ENCODE results near the gene DEDD. TPM values are rescaled to one million over a fixed set of nuclear protein-coding genes. Genes with fewer than 3 reads are reported as not detected.

The DEDD gene
- total RNA-seq, 4 donors from 2014 or later: 23.0 to 48.7 (median 31.4) TPM

GRCh38 chr1:161081519-161081918 is 50.9 kb downstream of the DEDD start:
- no peak overlapping the region for H3K27ac ChIP-seq
- DNase-seq: no peak
- TF ChIP-seq, protein P1, sequence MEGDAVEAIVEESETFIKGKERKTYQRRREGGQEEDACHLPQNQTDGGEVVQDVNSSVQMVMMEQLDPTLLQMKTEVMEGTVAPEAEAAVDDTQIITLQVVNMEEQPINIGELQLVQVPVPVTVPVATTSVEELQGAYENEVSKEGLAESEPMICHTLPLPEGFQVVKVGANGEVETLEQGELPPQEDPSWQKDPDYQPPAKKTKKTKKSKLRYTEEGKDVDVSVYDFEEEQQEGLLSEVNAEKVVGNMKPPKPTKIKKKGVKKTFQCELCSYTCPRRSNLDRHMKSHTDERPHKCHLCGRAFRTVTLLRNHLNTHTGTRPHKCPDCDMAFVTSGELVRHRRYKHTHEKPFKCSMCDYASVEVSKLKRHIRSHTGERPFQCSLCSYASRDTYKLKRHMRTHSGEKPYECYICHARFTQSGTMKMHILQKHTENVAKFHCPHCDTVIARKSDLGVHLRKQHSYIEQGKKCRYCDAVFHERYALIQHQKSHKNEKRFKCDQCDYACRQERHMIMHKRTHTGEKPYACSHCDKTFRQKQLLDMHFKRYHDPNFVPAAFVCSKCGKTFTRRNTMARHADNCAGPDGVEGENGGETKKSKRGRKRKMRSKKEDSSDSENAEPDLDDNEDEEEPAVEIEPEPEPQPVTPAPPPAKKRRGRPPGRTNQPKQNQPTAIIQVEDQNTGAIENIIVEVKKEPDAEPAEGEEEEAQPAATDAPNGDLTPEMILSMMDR (IDR thresholded peaks at IDR 0.05): no peak
- TF ChIP-seq POLR2A (IDR thresholded peaks at IDR 0.05): no peak
- no peaks in the 10 kb centered on the region for H3K9me3 ChIP-seq
- no peak overlapping the region for H3K4me3 ChIP-seq
- peaks cover 0 to 10% (median 0%) of the 10 kb centered on the region in 4 donors for H3K4me1 ChIP-seq
- H3K36me3 ChIP-seq: no peaks in the 10 kb centered on the region
- no peaks in the 10 kb centered on the region for H3K27me3 ChIP-seq

DNA sequence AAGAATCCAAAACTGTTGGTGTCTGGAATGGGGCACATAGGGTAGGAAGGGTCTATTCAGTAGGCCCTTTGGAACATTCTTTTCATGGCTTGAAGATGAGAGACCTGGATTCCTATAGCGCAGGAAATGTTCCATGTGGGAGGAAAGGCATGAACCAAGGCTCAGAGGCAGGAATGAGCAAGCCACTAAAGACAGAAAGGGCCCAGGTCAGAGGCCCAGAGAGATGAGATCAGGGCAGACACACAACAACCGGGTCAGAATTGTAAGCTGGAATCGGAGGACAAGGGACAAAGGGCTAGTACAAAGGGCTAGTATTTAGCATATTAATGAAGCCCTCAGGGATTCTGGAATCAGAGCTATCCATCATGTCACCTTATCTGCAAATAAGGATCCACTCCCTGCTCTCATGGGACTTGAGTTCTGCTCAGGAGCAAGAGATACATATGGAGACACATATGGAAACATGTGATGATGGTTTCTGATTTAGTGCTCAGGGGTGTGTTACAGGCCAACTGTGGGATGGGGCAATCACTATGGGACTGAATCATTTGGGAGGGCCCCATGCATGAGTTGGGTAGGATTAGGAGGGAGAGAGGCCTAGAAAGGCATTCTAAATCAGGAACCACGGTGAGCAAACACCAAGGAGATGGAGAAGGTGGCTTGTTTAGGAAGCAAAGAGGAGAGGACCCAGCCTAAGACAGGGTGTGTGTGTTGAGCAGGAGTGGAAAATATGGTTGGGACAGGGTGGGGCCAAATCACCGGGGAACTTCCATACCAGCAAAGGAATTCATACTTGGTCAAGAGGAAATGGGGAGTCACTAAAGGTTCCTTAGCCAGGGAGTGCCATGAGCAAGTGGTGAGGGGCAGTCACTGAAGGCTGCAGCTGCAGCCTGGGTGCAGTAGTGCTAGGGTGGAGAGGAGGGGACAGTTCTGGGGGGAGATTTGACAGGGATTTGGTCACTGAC is 51.7 kb downstream of the DEDD start:
- TF ChIP-seq, protein P1 (IDR thresholded peaks at IDR 0.05): no peak
- TF ChIP-seq POLR2A (IDR thresholded peaks at IDR 0.05): no peak
- H3K27me3 ChIP-seq: no peaks in the 10 kb centered on the region
- H3K36me3 ChIP-seq: no peaks in the 10 kb centered on the region
- H3K4me1 ChIP-seq: peaks cover 0 to 6% (median 0%) of the 10 kb centered on the region in 4 donors
- no peaks in the 10 kb centered on the region for H3K9me3 ChIP-seq
- no peak for DNase-seq
- no peak overlapping the region for H3K4me3 ChIP-seq
- H3K27ac ChIP-seq: no peak overlapping the region

GRCh38 chr1:161079436-161080110 is 52.9 kb downstream of the DEDD start:
- TF ChIP-seq, protein P1 (IDR thresholded peaks at IDR 0.05): no peak
- no peak overlapping the region for H3K27ac ChIP-seq
- H3K4me3 ChIP-seq: no peak overlapping the region
- no peaks in the 10 kb centered on the region for H3K27me3 ChIP-seq
- no peaks in the 10 kb centered on the region for H3K9me3 ChIP-seq
- DNase-seq: no peak
- peaks cover 0 to 6% (median 0%) of the 10 kb centered on the region in 4 donors for H3K4me1 ChIP-seq
- H3K36me3 ChIP-seq: no peaks in the 10 kb centered on the region

- no peak overlapping the region for H3K4me3 ChIP-seq
- H3K36me3 ChIP-seq: no peaks in the 10 kb centered on the region
- DNase-seq: no peak
- TF ChIP-seq, protein P1 (IDR thresholded peaks at IDR 0.05): no peak
- TF ChIP-seq POLR2A (IDR thresholded peaks at IDR 0.05): no peak
- no peaks in the 10 kb centered on the region for H3K9me3 ChIP-seq
- H3K4me1 ChIP-seq: no peaks in the 10 kb centered on the region
- H3K27me3 ChIP-seq: no peaks in the 10 kb centered on the region
- H3K27ac ChIP-seq: no peak overlapping the region
These were observed 55.0 kb downstream of the DEDD start for GRCh38 chr1:161077426-161077825.

DNA sequence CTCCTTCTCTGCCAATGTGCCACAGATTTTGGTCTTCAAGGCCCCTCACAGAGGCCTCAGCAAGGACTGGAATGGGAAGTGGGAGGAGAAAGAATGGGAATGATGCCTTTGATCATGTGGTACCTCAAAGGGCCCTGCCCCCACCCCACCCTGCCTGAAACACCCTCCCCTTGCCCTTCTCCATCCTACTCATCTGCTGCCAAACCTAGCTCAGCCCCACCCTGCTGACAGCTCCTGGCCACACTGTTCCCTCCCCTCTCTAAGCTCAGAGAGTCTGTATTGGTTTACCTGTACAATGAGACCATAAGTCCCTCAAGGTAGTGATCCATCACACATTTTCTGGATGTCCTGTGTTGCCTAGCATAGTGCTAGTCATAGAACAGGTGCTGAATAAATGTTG is 56.1 kb downstream of the DEDD start:
- no peak overlapping the region for H3K4me3 ChIP-seq
- no peaks in the 10 kb centered on the region for H3K4me1 ChIP-seq
- H3K36me3 ChIP-seq: no peaks in the 10 kb centered on the region
- TF ChIP-seq, protein P1 (IDR thresholded peaks at IDR 0.05): no peak
- TF ChIP-seq POLR2A (IDR thresholded peaks at IDR 0.05): no peak
- H3K27ac ChIP-seq: no peak overlapping the region
- DNase-seq: no peak
- no peaks in the 10 kb centered on the region for H3K27me3 ChIP-seq
- no peaks in the 10 kb centered on the region for H3K9me3 ChIP-seq

Measured in Peyer's patch (tissue), 4 donors.